MM.1S (cell line): ENCODE measurements around the gene ZMPSTE24.

Experiments used
- EZH2 ChIP-seq: fragments of 300-600 bp; sonication (generic); optimal IDR thresholded peaks from 2 replicates; pipeline ENCODE3; 2017; ENCODE audit warnings: low read depth, mild to moderate bottlenecking, antibody characterized with exemption, low read length, mixed read lengths
- EZH2phosphoT487 ChIP-seq: fragments of 300-600 bp; sonication (generic); IDR thresholded peaks from 2 replicates; pipeline ENCODE4 v1.6.1; 2018; ENCODE audit warnings: antibody characterized with exemption, low read length
- TF ChIP-seq, protein P1 (sequence below): fragments of 300-600 bp; sonication (generic); IDR thresholded peaks from 2 replicates; pipeline ENCODE4 v1.5.1; 2016; ENCODE audit warnings: antibody characterized with exemption, low read length, mixed read lengths

DNA sequence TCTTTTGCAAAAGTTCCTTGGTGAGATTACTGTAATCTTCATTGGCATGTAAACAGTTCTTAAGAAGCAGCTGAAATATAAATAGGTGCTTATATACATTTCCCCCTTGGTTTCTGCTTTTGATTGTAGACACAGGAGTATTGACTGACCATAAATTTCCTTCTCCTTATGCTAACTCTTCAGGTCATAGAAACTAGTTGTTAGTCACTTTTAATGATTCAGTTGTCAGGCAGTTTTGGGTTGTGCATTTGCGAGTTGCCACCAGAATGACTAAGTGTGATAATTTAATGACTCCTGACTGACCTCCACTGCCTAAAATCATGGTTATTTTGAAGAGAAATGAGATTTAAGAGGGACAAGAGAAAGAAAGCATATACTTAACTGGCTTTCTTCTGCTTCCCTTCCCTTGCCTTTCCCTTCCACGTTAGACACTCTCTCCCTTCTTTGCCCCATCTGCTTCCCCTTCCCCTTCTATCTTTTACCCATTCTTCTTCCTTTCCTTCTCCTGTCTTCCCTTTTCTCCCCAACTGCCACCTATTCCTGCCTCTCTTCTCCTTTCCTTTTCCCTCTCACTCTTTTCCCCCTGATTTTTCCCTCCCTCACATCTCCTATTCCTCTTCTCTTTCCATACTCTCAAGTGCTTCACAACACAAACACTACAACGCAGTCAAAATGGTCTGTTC lies 12.3 kb downstream of the ZMPSTE24 start:
- TF ChIP-seq, protein P1, sequence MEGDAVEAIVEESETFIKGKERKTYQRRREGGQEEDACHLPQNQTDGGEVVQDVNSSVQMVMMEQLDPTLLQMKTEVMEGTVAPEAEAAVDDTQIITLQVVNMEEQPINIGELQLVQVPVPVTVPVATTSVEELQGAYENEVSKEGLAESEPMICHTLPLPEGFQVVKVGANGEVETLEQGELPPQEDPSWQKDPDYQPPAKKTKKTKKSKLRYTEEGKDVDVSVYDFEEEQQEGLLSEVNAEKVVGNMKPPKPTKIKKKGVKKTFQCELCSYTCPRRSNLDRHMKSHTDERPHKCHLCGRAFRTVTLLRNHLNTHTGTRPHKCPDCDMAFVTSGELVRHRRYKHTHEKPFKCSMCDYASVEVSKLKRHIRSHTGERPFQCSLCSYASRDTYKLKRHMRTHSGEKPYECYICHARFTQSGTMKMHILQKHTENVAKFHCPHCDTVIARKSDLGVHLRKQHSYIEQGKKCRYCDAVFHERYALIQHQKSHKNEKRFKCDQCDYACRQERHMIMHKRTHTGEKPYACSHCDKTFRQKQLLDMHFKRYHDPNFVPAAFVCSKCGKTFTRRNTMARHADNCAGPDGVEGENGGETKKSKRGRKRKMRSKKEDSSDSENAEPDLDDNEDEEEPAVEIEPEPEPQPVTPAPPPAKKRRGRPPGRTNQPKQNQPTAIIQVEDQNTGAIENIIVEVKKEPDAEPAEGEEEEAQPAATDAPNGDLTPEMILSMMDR, result no peak
- TF ChIP-seq EZH2phosphoT487, result no peak
- TF ChIP-seq EZH2, result no peak
